Measurements from ENCODE around the gene LRRC71.

- TF ChIP-seq POLR2A (IDR thresholded peaks at IDR 0.05) (no peak), CTCF (IDR thresholded peaks at IDR 0.05) (no peak), EP300 (IDR thresholded peaks at IDR 0.05) (no peak)
These were observed 21.7 kb downstream of the LRRC71 start for GRCh38 chr1:156942176-156942575.
